KOPT-K1 (cell line): ENCODE data around the gene HNRNPUL1.

Source experiments
- H3K27ac ChIP-seq: fragments of 200-600 bp; sonication (generic); 2 replicates; pipeline ENCODE4 v1.5.1; 2016; ENCODE audit warnings: antibody characterized with exemption, mild to moderate bottlenecking, low read depth, low read length; ENCODE audit not compliant: poor library complexity, severe bottlenecking
- H3K36me3 ChIP-seq: fragments of 200-600 bp; sonication (generic); 2 replicates; pipeline ENCODE4 v1.5.1; 2017; ENCODE audit warnings: antibody characterized with exemption, mild to moderate bottlenecking, low read length, moderate library complexity; ENCODE audit not compliant: insufficient read depth
- H3K9me3 ChIP-seq: fragments of 200-600 bp; sonication (generic); 2 replicates; pipeline ENCODE4 v1.5.1; 2017; ENCODE audit warnings: antibody characterized with exemption, low read length, mild to moderate bottlenecking; ENCODE audit not compliant: insufficient read depth, poor library complexity, severe bottlenecking

Gene HNRNPUL1

GRCh38 chr19:41307954-41308449 is 43.8 kb downstream of the HNRNPUL1 start:
- peaks cover 58% of the 10 kb centered on the region for H3K36me3 ChIP-seq
- H3K9me3 ChIP-seq: no peaks in the 10 kb centered on the region
- H3K27ac ChIP-seq: peak overlapping the region; percentile 98

- Histone ChIP-seq H3K27ac (peak overlapping the region; percentile 98), H3K9me3 (no peaks in the 10 kb centered on the region)
These were observed 44.4 kb downstream of the HNRNPUL1 start for GRCh38 chr19:41308450-41309179.

GRCh38 chr19:41309180-41310032 is 45.2 kb downstream of the HNRNPUL1 start:
- Histone ChIP-seq H3K36me3 (peaks cover 58% of the 10 kb centered on the region), H3K27ac (peak overlapping the region; percentile 98), H3K9me3 (no peaks in the 10 kb centered on the region)

More at GRCh38 chr19:41308450-41309179, 44.4 kb downstream of the HNRNPUL1 start:
- peaks cover 58% of the 10 kb centered on the region for H3K36me3 ChIP-seq

GRCh38 chr19:41310033-41310831 is 46.1 kb downstream of the HNRNPUL1 start, which contains the start of gene CCDC97:
TSS of gene CCDC97 (plus strand) at chr19:41310172. CDS start at chr19:41310311, 139 bp downstream.
- Histone ChIP-seq H3K9me3 (no peaks in the 10 kb centered on the region), H3K27ac (peak within 1 kb of the TSS; percentile 98), H3K36me3 (peaks cover 56% of the 10 kb centered on the region)

GRCh38 chr19:41311072-41311471 is 46.9 kb downstream of the HNRNPUL1 start:
- peaks cover 56% of the 10 kb centered on the region for H3K36me3 ChIP-seq
- peak overlapping the region; percentile 98 for H3K27ac ChIP-seq
- H3K9me3 ChIP-seq: no peaks in the 10 kb centered on the region

DNA sequence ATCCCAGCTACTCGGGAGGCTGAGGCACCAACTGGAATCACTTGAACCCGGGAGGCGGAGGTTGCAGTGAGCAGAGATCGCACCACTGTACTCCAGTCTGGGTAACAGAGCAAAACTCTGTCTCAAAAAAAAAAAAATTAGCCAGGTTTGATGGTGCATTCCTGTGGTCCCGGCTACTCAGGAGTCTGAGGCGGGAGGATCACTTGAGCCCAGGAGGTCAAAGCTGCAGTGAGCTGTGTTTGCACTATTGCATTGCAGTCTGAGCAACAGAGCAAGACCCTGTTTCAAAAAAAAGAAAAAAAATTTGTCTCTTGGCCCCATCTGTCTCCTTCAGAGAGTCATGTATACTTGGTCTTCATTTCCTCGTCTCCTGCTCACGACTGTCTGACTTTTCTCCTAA is 47.4 kb downstream of the HNRNPUL1 start:
- no peak overlapping the region for H3K27ac ChIP-seq
- H3K36me3 ChIP-seq: peaks cover 56% of the 10 kb centered on the region
- no peaks in the 10 kb centered on the region for H3K9me3 ChIP-seq

GRCh38 chr19:41316306-41316920 is 52.2 kb downstream of the HNRNPUL1 start:
- H3K36me3 ChIP-seq: peaks cover 94% of the 10 kb centered on the region
- H3K27ac ChIP-seq: no peak overlapping the region

GRCh38 chr19:41318696-41319499 is 54.7 kb downstream of the HNRNPUL1 start:
- Histone ChIP-seq H3K36me3 (peaks cover 96% of the 10 kb centered on the region), H3K9me3 (no peaks in the 10 kb centered on the region), H3K27ac (no peak overlapping the region)

More at GRCh38 chr19:41316306-41316920, 52.2 kb downstream of the HNRNPUL1 start:
- H3K9me3 ChIP-seq: no peaks in the 10 kb centered on the region

DNA sequence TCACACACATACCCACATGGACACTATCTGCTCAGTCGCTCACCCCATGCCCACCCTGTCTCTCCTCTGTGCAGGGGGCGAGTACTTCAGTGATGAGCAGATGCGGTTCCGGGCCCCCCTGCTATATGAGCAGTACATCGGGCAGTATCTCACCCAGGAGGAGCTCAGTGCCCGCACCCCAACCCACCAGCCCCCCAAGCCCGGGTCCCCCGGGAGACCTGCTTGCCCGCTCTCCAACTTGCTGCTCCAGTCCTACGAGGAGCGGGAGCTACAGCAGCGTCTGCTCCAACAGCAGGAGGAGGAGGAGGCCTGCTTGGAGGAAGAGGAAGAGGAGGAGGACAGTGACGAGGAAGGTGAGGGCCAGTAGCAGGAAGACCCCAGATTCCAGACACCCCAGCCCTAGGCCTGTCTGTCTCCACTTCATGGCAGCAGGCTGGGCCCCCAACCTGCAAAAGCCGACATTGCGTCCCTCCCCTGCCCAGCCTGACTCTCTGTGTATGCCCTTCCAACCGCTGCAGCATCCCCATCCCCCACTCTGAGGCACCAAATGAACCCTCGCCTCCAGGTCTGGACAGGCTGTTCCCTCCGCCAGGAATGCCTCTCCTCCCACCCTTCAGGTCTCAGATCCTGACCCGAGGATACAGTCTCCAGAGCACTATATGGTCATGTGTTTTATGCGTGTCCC is 55.5 kb downstream of the HNRNPUL1 start:
- peaks cover 96% of the 10 kb centered on the region for H3K36me3 ChIP-seq
- H3K9me3 ChIP-seq: no peaks in the 10 kb centered on the region
- no peak overlapping the region for H3K27ac ChIP-seq

GRCh38 chr19:41320185-41320518 is 56.0 kb downstream of the HNRNPUL1 start:
- Histone ChIP-seq H3K36me3 (peaks cover 95% of the 10 kb centered on the region), H3K9me3 (no peaks in the 10 kb centered on the region), H3K27ac (no peak overlapping the region)

- Histone ChIP-seq H3K27ac (no peak overlapping the region), H3K36me3 (peaks cover 91% of the 10 kb centered on the region), H3K9me3 (no peaks in the 10 kb centered on the region)
These were observed 56.4 kb downstream of the HNRNPUL1 start for GRCh38 chr19:41320568-41320967.

GRCh38 chr19:41321204-41321599 is 57.0 kb downstream of the HNRNPUL1 start:
- Histone ChIP-seq H3K36me3 (peaks cover 87% of the 10 kb centered on the region), H3K27ac (no peak overlapping the region)

DNA sequence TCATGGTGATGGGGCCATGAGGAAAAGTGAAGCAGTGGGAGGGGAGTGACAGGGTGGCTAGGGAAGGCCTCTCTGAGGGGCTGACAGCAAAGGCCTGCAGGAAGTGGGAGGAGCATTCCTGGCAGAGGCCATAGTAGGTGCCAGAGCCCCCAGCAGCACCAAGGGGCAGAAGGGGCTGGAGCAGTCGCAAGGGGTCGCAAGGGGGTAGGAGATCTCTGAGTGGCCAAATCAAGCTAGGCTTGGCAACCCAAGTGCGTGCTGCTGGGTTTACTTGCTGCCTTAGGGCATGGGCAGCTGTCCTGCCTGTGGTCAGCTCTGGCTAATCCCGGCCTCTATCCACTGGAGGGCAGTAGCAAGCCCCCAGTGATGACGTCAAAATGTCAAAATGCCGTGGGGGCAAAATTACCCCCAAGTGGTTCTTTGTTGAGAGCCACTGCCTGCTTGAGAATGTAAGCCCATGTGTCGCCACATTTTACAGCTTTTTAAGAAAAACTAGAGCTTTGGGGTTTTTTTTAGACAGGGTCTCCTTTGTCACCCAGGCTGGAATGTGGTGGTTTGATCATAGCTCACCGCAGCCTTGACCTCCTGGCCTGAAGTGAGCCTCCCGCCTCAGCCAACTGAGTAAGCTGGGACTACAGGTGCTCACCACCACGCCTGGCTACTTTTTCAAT is 57.6 kb downstream of the HNRNPUL1 start:
- H3K27ac ChIP-seq: no peak overlapping the region
- H3K9me3 ChIP-seq: no peaks in the 10 kb centered on the region
- H3K36me3 ChIP-seq: peaks cover 85% of the 10 kb centered on the region

More at GRCh38 chr19:41321204-41321599, 57.0 kb downstream of the HNRNPUL1 start:
- H3K9me3 ChIP-seq: no peaks in the 10 kb centered on the region
